HCT116 (cell line): Measurements from ENCODE around the gene UBR3.

Experiments
- CTCF ChIP-seq, 3 experiments: fragments of 200-600 bp in 1 of 3; sonication (generic) in 1 of 3; IDR thresholded peaks in 2 of 3; conservative IDR thresholded peaks in 1 of 3; 2 replicates each; pipeline ENCODE4 v1.5.1; 2012 to 2017; ENCODE audit warnings: low read depth in 2 of 3, low read length in 2 of 3, antibody characterized with exemption in 1 of 3, borderline replicate concordance in 1 of 3, control low read depth in 1 of 3, mild to moderate bottlenecking in 1 of 3, mixed read lengths in 1 of 3, mixed run types in 1 of 3, moderate library complexity in 1 of 3; ENCODE audit not compliant: insufficient read depth in 1 of 3
- MAX ChIP-seq: IDR thresholded peaks from 2 replicates; pipeline ENCODE4 v1.6.1; 2012
- POLR2A ChIP-seq: IDR thresholded peaks from 2 replicates; pipeline ENCODE4 v1.7.0; 2011; ENCODE audit warnings: borderline replicate concordance; ENCODE audit not compliant: insufficient read depth, insufficient read length; ENCODE audit errors: extremely low read depth
- ZNF274 ChIP-seq: fragments of 200-500 bp; sonication (Bioruptor generic); IDR thresholded peaks from 2 replicates; pipeline ENCODE4 v1.6.1; 2014; ENCODE audit warnings: mild to moderate bottlenecking, low read depth, low read length, inconsistent platforms

GRCh38 chr2:170118641-170119040, 291.4 kb downstream of the UBR3 start:
- TF ChIP-seq ZNF274 (no peak), CTCF (IDR thresholded peaks at IDR 0.05 in 2 of 3, conservative IDR thresholded peaks at IDR 0.05 in 1 of 3; ENCODE audit: borderline replicate concordance in 1 of 3, insufficient read depth in 1 of 3, low read depth in 2 of 3, low read length in 2 of 3) (no peak), MAX (no peak), POLR2A (no peak)
